ENCODE data around the gene PRSS35. TPM values are rescaled to one million over a fixed set of nuclear protein-coding genes. Genes with fewer than 3 reads are reported as not detected.
A peak's percentile ranks its signal among the peaks of the same experiment; 100 is the strongest.

PRSS35 gene
- total and polyA plus RNA-seq, 8 donors: 0.08 to 6.4 (median 0.22) TPM; not detected in 4

GRCh38 chr6:83488448-83488847, 23.9 kb upstream of the PRSS35 start:
- no peak for DNase-seq
- 32 to 49% (median 40%) methylated on average over 2 of the region's 2 CpGs for WGBS, 5 donors
- no peak overlapping the region for H3K4me3 ChIP-seq
- intact Hi-C loops (cut with DNase I; ENCODE audit: low total_unique reads): no loop called here
- H3K4me1 ChIP-seq: no peaks in the 10 kb centered on the region
- H3K27me3 ChIP-seq: no peaks in the 10 kb centered on the region
- no peaks in the 10 kb centered on the region for H3K9me3 ChIP-seq
- no peaks in the 10 kb centered on the region for H3K36me3 ChIP-seq
- no peak for TF ChIP-seq POLR2AphosphoS5 (IDR thresholded peaks at IDR 0.05)
- no peak for TF ChIP-seq CTCF (IDR thresholded peaks at IDR 0.05)
- H3K27ac ChIP-seq: no peak overlapping the region

- WGBS, 5 donors: 73 to 91% (median 77%) methylated on average over 4 of the region's 4 CpGs
- intact Hi-C loops (cut with DNase I; ENCODE audit: low total_unique reads): no loop called here
Measured at GRCh38 chr6:83488861-83489260, 23.5 kb upstream of the PRSS35 start.

GRCh38 chr6:83490217-83490807, 22.0 kb upstream of the PRSS35 start:
- TF ChIP-seq POLR2AphosphoS5 (IDR thresholded peaks at IDR 0.05): no peak
- no peak for TF ChIP-seq POLR2A (IDR thresholded peaks at IDR 0.05)
- TF ChIP-seq CTCF (IDR thresholded peaks at IDR 0.05): no peak
- TF ChIP-seq EP300 (IDR thresholded peaks at IDR 0.05): no peak
- no peak for DNase-seq
- Histone ChIP-seq H3K27me3 (no peaks in the 10 kb centered on the region), H3K4me3 (no peak overlapping the region), H3K9me3 (no peaks in the 10 kb centered on the region), H3K4me1 (no peaks in the 10 kb centered on the region), H3K27ac (no peak overlapping the region), H3K36me3 (no peaks in the 10 kb centered on the region)
- WGBS, 5 donors: 71 to 92% (median 80%) methylated on average over 2 of the region's 2 CpGs
- intact Hi-C loops (cut with DNase I; ENCODE audit: low total_unique reads): no loop called here

More at GRCh38 chr6:83488861-83489260, 23.5 kb upstream of the PRSS35 start:
- TF ChIP-seq POLR2A (IDR thresholded peaks at IDR 0.05) (no peak), EP300 (IDR thresholded peaks at IDR 0.05) (no peak), POLR2AphosphoS5 (IDR thresholded peaks at IDR 0.05) (no peak)
- DNase-seq: no peak
- Histone ChIP-seq H3K27me3 (no peaks in the 10 kb centered on the region), H3K4me1 (no peaks in the 10 kb centered on the region), H3K4me3 (no peak overlapping the region), H3K9me3 (no peaks in the 10 kb centered on the region), H3K36me3 (no peaks in the 10 kb centered on the region), H3K27ac (no peak overlapping the region)

GRCh38 chr6:83505356-83505755, 7.0 kb upstream of the PRSS35 start:
- Histone ChIP-seq H3K27me3 (no peaks in the 10 kb centered on the region), H3K27ac (no peak overlapping the region), H3K9me3 (no peaks in the 10 kb centered on the region), H3K36me3 (no peaks in the 10 kb centered on the region), H3K4me3 (no peak overlapping the region), H3K4me1 (no peaks in the 10 kb centered on the region)
- DNase-seq: peak in 1 of 2 donors; percentile 70
- intact Hi-C loops (cut with DNase I; ENCODE audit: low total_unique reads): no loop called here
- TF ChIP-seq EP300 (IDR thresholded peaks at IDR 0.05) (no peak), CTCF (IDR thresholded peaks at IDR 0.05) (no peak), POLR2A (IDR thresholded peaks at IDR 0.05) (no peak), POLR2AphosphoS5 (IDR thresholded peaks at IDR 0.05) (no peak)
- 27 to 51% (median 36%) methylated on average over 4 of the region's 4 CpGs for WGBS, 5 donors

GRCh38 chr6:83509441-83509840, 2.9 kb upstream of the PRSS35 start:
- H3K4me1 ChIP-seq: peaks cover 6 to 18% (median 14%) of the 10 kb centered on the region in 4 donors

More at GRCh38 chr6:83509441-83509840, 2.9 kb upstream of the PRSS35 start:
- Histone ChIP-seq H3K4me3 (no peak overlapping the region), H3K36me3 (no peaks in the 10 kb centered on the region), H3K9me3 (no peaks in the 10 kb centered on the region), H3K27ac (no peak overlapping the region), H3K27me3 (peaks cover 0 to 9% (median 0%) of the 10 kb centered on the region in 3 donors)
- TF ChIP-seq CTCF (IDR thresholded peaks at IDR 0.05) (no peak), EP300 (IDR thresholded peaks at IDR 0.05) (no peak), POLR2A (IDR thresholded peaks at IDR 0.05) (no peak), POLR2AphosphoS5 (IDR thresholded peaks at IDR 0.05) (no peak)
- intact Hi-C loops (cut with DNase I; ENCODE audit: low total_unique reads): no loop called here
- 84 to 95% (median 87%) methylated on average over 1 of the region's 1 CpG for WGBS, 5 donors
- DNase-seq: no peak
